Measurements from ENCODE around the gene SON.

Gene SON

DNA sequence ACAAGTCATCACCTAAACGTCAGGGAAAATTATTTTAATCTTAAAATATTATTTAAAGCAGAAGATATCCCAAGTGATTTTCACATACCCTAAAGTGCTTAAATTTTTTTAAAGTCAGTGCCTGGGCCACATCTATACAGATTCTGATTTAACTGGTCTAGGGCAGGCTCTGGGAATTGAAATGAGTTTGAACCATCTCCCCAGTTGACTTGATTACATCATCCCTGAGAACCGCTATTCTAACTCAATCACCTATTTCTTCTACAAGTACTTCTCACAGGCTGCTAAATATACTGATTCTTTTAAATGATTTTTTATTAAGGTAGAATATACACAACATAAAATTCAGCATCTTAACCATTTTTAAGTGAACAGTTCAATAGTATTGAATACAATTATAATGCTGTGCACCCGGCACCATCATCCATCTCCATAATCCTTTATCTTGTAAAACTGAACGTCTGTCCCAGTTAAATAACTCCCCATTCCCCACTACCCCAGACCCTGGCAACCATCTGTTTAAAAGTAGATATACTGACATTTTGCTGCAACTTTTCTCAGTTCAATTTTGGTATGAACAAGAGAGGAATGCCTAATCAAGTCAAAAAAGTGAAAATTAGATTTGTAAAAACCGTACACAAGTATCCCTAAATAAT is 20.4 kb upstream of the SON start:
- Histone ChIP-seq H3K27me3 (ENCODE audit: insufficient read depth, low read length) (no peaks in the 10 kb centered on the region), H3K9me3 (ENCODE audit: insufficient read depth, low read depth, low read length) (no peaks in the 10 kb centered on the region), H3K27ac (ENCODE audit: low read depth, low read length) (no peak overlapping the region), H3K4me2 (ENCODE audit: low read length) (no peak overlapping the region), H3K4me3 (ENCODE audit: low read depth, low read length) (no peak overlapping the region), H3K4me1 (ENCODE audit: control insufficient read depth in 1 of 2, insufficient read depth in 2 of 2, low read length in 2 of 2) (no peaks in the 10 kb centered on the region), H3K23ac (ENCODE audit: low read length) (no peak overlapping the region), H4K91ac (ENCODE audit: low read depth, low read length) (no peak overlapping the region), H4K8ac (ENCODE audit: low read depth, low read length) (no peak overlapping the region), H3K79me1 (ENCODE audit: low read length) (no peaks in the 10 kb centered on the region), H3K18ac (ENCODE audit: low read length) (no peak overlapping the region), H2BK12ac (ENCODE audit: low read length) (no peak overlapping the region), H3K36me3 (ENCODE audit: control insufficient read depth in 1 of 2, insufficient read depth in 2 of 2, low read length in 2 of 2) (peaks cover 17 to 24% of the 10 kb centered on the region in 2 experiments), H2BK5ac (ENCODE audit: low read depth, low read length, poor library complexity) (no peak overlapping the region), H3K14ac (ENCODE audit: low read length) (no peak overlapping the region), H3K79me2 (ENCODE audit: control insufficient read depth, insufficient read depth, low read length, poor library complexity) (no peaks in the 10 kb centered on the region), H2AFZ (ENCODE audit: insufficient read depth, low read length, poor library complexity) (no peak overlapping the region), H3K9ac (ENCODE audit: low read length) (no peak overlapping the region), H2BK120ac (ENCODE audit: insufficient read depth, low read length, poor library complexity) (no peak overlapping the region), H2AK5ac (ENCODE audit: low read length) (no peak overlapping the region), H4K12ac (ENCODE audit: low read depth, low read length) (no peak overlapping the region), H3K4ac (ENCODE audit: low read depth, low read length) (no peak overlapping the region)
- no CpG with 5 or more reads among the region's 5 CpGs for WGBS (ENCODE audit: extremely low coverage, insufficient coverage, insufficient read length)
- no peak for DNase-seq

DNA sequence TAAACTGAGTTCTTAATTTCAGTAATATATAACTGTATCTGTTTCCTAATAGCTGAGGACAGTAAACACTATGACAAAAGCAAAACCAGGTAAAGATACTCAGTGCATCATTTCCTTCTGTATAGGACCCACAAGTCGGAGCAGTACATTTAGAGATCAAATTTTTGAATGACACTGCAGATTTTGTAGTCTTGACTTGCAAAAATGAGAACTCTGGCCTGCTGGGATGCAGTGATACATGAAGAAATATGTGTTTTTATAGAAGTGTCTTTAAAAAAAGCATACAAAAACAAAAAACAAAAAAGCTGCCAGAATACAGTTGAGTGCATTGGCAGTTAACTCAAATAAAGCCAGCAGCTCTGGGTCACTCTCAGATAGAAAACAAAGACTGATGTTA is 19.9 kb upstream of the SON start:
- Histone ChIP-seq H4K12ac (ENCODE audit: low read depth, low read length) (no peak overlapping the region), H3K79me1 (ENCODE audit: low read length) (no peaks in the 10 kb centered on the region), H2BK5ac (ENCODE audit: low read depth, low read length, poor library complexity) (no peak overlapping the region), H3K4me3 (ENCODE audit: low read depth, low read length) (no peak overlapping the region), H3K9me3 (ENCODE audit: insufficient read depth, low read depth, low read length) (no peaks in the 10 kb centered on the region), H4K8ac (ENCODE audit: low read depth, low read length) (no peak overlapping the region), H3K23ac (ENCODE audit: low read length) (no peak overlapping the region), H3K27me3 (ENCODE audit: insufficient read depth, low read length) (no peaks in the 10 kb centered on the region), H3K18ac (ENCODE audit: low read length) (no peak overlapping the region), H3K9ac (ENCODE audit: low read length) (no peak overlapping the region), H3K4ac (ENCODE audit: low read depth, low read length) (no peak overlapping the region), H2BK12ac (ENCODE audit: low read length) (no peak overlapping the region), H3K27ac (ENCODE audit: low read depth, low read length) (no peak overlapping the region), H2AK5ac (ENCODE audit: low read length) (no peak overlapping the region), H2BK120ac (ENCODE audit: insufficient read depth, low read length, poor library complexity) (no peak overlapping the region), H4K91ac (ENCODE audit: low read depth, low read length) (no peak overlapping the region), H3K14ac (ENCODE audit: low read length) (no peak overlapping the region), H2AFZ (ENCODE audit: insufficient read depth, low read length, poor library complexity) (no peak overlapping the region), H3K4me2 (ENCODE audit: low read length) (no peak overlapping the region), H3K79me2 (ENCODE audit: control insufficient read depth, insufficient read depth, low read length, poor library complexity) (no peaks in the 10 kb centered on the region), H3K36me3 (ENCODE audit: control insufficient read depth in 1 of 2, insufficient read depth in 2 of 2, low read length in 2 of 2) (peaks cover 20 to 27% of the 10 kb centered on the region in 2 experiments), H3K4me1 (ENCODE audit: control insufficient read depth in 1 of 2, insufficient read depth in 2 of 2, low read length in 2 of 2) (no peaks in the 10 kb centered on the region)
- DNase-seq: no peak
- no CpG with 5 or more reads among the region's 1 CpG for WGBS (ENCODE audit: extremely low coverage, insufficient coverage, insufficient read length)

DNA sequence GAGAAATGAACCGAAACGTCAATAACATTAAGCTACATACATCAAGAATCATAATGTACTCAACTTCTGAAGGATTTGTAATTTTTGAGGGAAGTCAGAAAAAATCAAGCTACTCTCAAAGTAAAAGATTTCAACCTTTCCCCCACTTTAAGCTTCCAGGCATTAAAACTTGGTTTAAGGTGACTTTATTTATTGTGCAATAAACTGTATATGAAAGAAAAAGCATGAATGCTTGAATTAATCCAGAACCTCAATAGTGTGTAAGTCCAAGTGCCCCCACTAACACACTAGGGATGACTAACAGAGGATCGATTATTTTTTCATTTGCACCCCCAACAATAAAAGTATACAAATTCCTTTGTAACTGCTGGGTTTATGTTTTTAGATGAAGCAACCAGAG is 11.8 kb upstream of the SON start:
- peaks cover 37 to 41% of the 10 kb centered on the region in 2 experiments for H3K36me3 ChIP-seq (ENCODE audit: control insufficient read depth in 1 of 2, insufficient read depth in 2 of 2, low read length in 2 of 2)
- H2AK5ac ChIP-seq (ENCODE audit: low read length): no peak overlapping the region
- no peak overlapping the region for H2AFZ ChIP-seq (ENCODE audit: insufficient read depth, low read length, poor library complexity)
- H3K79me1 ChIP-seq (ENCODE audit: low read length): no peaks in the 10 kb centered on the region
- H2BK5ac ChIP-seq (ENCODE audit: low read depth, low read length, poor library complexity): no peak overlapping the region
- no peak overlapping the region for H3K4me3 ChIP-seq (ENCODE audit: low read depth, low read length)
- H4K91ac ChIP-seq (ENCODE audit: low read depth, low read length): no peak overlapping the region
- no peak overlapping the region for H4K12ac ChIP-seq (ENCODE audit: low read depth, low read length)
- no peak overlapping the region for H2BK12ac ChIP-seq (ENCODE audit: low read length)
- no peak for DNase-seq
- H3K4me2 ChIP-seq (ENCODE audit: low read length): no peak overlapping the region
- H3K79me2 ChIP-seq (ENCODE audit: control insufficient read depth, insufficient read depth, low read length, poor library complexity): no peaks in the 10 kb centered on the region
- H3K27me3 ChIP-seq (ENCODE audit: insufficient read depth, low read length): no peaks in the 10 kb centered on the region
- no peak overlapping the region for H3K18ac ChIP-seq (ENCODE audit: low read length)
- no peak overlapping the region for H3K27ac ChIP-seq (ENCODE audit: low read depth, low read length)
- H4K8ac ChIP-seq (ENCODE audit: low read depth, low read length): no peak overlapping the region
- H3K4me1 ChIP-seq (ENCODE audit: control insufficient read depth in 1 of 2, insufficient read depth in 2 of 2, low read length in 2 of 2): no peaks in the 10 kb centered on the region
- H3K14ac ChIP-seq (ENCODE audit: low read length): no peak overlapping the region
- no peak overlapping the region for H3K4ac ChIP-seq (ENCODE audit: low read depth, low read length)
- no peak overlapping the region for H3K9ac ChIP-seq (ENCODE audit: low read length)
- no peaks in the 10 kb centered on the region for H3K9me3 ChIP-seq (ENCODE audit: insufficient read depth, low read depth, low read length)
- H3K23ac ChIP-seq (ENCODE audit: low read length): no peak overlapping the region
- WGBS (ENCODE audit: extremely low coverage, insufficient coverage, insufficient read length): no CpG with 5 or more reads among the region's 3 CpGs
- no peak overlapping the region for H2BK120ac ChIP-seq (ENCODE audit: insufficient read depth, low read length, poor library complexity)

DNA sequence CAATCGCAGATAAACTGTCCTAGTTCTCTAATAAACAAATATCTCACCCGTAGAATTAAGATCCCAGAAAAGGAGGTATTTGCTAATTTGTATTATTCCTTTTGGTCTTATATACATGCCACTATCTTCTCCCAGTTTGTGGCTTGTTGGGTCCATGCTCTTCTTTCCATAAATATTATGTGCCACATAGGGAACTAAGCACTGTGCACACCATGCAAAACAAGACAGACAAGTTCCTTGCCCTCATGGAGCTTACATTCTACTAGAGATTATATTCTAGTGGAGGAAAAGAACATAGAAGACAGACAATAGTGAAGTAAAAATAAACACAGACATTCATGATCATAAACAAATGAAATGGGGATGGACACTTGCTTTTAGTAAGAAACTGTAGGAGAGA is 5.6 kb upstream of the SON start:
- no CpG with 5 or more reads among the region's 2 CpGs for WGBS (ENCODE audit: extremely low coverage, insufficient coverage, insufficient read length)
- H4K91ac ChIP-seq (ENCODE audit: low read depth, low read length): no peak overlapping the region
- peaks cover 21 to 24% of the 10 kb centered on the region in 2 experiments for H3K36me3 ChIP-seq (ENCODE audit: control insufficient read depth in 1 of 2, insufficient read depth in 2 of 2, low read length in 2 of 2)
- peaks cover 2% of the 10 kb centered on the region for H3K79me1 ChIP-seq (ENCODE audit: low read length)
- no peak overlapping the region for H3K4ac ChIP-seq (ENCODE audit: low read depth, low read length)
- no peak overlapping the region for H3K14ac ChIP-seq (ENCODE audit: low read length)
- no peak overlapping the region for H3K4me3 ChIP-seq (ENCODE audit: low read depth, low read length)
- no peak overlapping the region for H2AFZ ChIP-seq (ENCODE audit: insufficient read depth, low read length, poor library complexity)
- H3K27ac ChIP-seq (ENCODE audit: low read depth, low read length): no peak overlapping the region
- H3K9ac ChIP-seq (ENCODE audit: low read length): no peak overlapping the region
- no peak for DNase-seq
- H3K23ac ChIP-seq (ENCODE audit: low read length): no peak overlapping the region
- no peak overlapping the region for H2AK5ac ChIP-seq (ENCODE audit: low read length)
- H2BK12ac ChIP-seq (ENCODE audit: low read length): no peak overlapping the region
- no peaks in the 10 kb centered on the region for H3K27me3 ChIP-seq (ENCODE audit: insufficient read depth, low read length)
- no peak overlapping the region for H4K8ac ChIP-seq (ENCODE audit: low read depth, low read length)
- no peak overlapping the region for H4K12ac ChIP-seq (ENCODE audit: low read depth, low read length)
- H3K4me2 ChIP-seq (ENCODE audit: low read length): no peak overlapping the region
- H3K79me2 ChIP-seq (ENCODE audit: control insufficient read depth, insufficient read depth, low read length, poor library complexity): peaks cover 2% of the 10 kb centered on the region
- H3K18ac ChIP-seq (ENCODE audit: low read length): no peak overlapping the region
- peaks cover 0 to 4% of the 10 kb centered on the region in 2 experiments for H3K4me1 ChIP-seq (ENCODE audit: control insufficient read depth in 1 of 2, insufficient read depth in 2 of 2, low read length in 2 of 2)
- H3K9me3 ChIP-seq (ENCODE audit: insufficient read depth, low read depth, low read length): no peaks in the 10 kb centered on the region
- no peak overlapping the region for H2BK120ac ChIP-seq (ENCODE audit: insufficient read depth, low read length, poor library complexity)
- H2BK5ac ChIP-seq (ENCODE audit: low read depth, low read length, poor library complexity): no peak overlapping the region
